Stimulated activated CD8-positive, alpha-beta memory T cell treated with anti-CD3 and anti-CD28 coated beads, Interleukin-4, amount 100 ng/mL, for 24 hours (primary cell): ENCODE data around the gene RSAD2.

Experiments
- DNase-seq: peaks from one replicate; pipeline ENCODE4 v3.0.0-alpha.2; 2020; ENCODE audit warnings: low read depth

Gene RSAD2

GRCh38 chr2:6906165-6906741 lies 28.7 kb downstream of the RSAD2 start:
- DNase-seq, result no peak

- no peak for DNase-seq
Measured at GRCh38 chr2:6908291-6908690, 30.7 kb downstream of the RSAD2 start.

- DNase-seq, result no peak
Measured at GRCh38 chr2:6909431-6910385, 32.1 kb downstream of the RSAD2 start.

GRCh38 chr2:6911721-6912120 lies 34.1 kb downstream of the RSAD2 start:
- DNase-seq, result no peak

- no peak for DNase-seq
Measured at GRCh38 chr2:6913415-6914157, 36.0 kb downstream of the RSAD2 start.

- DNase-seq, result no peak
Measured at GRCh38 chr2:6914828-6915227, 37.3 kb downstream of the RSAD2 start.

- no peak for DNase-seq
Measured at GRCh38 chr2:6915399-6915798, 37.8 kb downstream of the RSAD2 start.

GRCh38 chr2:6916224-6916623 lies 38.6 kb downstream of the RSAD2 start:
- DNase-seq, result no peak

GRCh38 chr2:6916736-6917070 lies 39.1 kb downstream of the RSAD2 start:
- no peak for DNase-seq

- DNase-seq, result peak; percentile 62
Measured at GRCh38 chr2:6917071-6917760, 39.6 kb downstream of the RSAD2 start, which contains the start of gene RNF144A. Gene RNF144A, plus strand, starts transcription at chr2:6917412. Its CDS starts 79,515 bp downstream, at chr2:6996927.

GRCh38 chr2:6917761-6918421 lies 40.3 kb downstream of the RSAD2 start:
- DNase-seq, result no peak

- DNase-seq, result no peak
Measured at GRCh38 chr2:6919901-6920742, 42.5 kb downstream of the RSAD2 start.

GRCh38 chr2:6920743-6921064 lies 43.1 kb downstream of the RSAD2 start:
- DNase-seq, result no peak

- no peak for DNase-seq
Measured at GRCh38 chr2:6921321-6921922, 43.8 kb downstream of the RSAD2 start.

GRCh38 chr2:6922201-6922656 lies 44.7 kb downstream of the RSAD2 start:
- no peak for DNase-seq

GRCh38 chr2:6923319-6923718 lies 45.7 kb downstream of the RSAD2 start:
- DNase-seq, result no peak

GRCh38 chr2:6924101-6924923 lies 46.7 kb downstream of the RSAD2 start:
- no peak for DNase-seq

GRCh38 chr2:6924924-6925409 lies 47.4 kb downstream of the RSAD2 start:
- no peak for DNase-seq

GRCh38 chr2:6926071-6926732 lies 48.6 kb downstream of the RSAD2 start:
- DNase-seq, result no peak
